Measurements from ENCODE around the gene EXOSC10. TPM values are rescaled to one million over a fixed set of nuclear protein-coding genes. Genes with fewer than 3 reads are reported as not detected.
"Not testable (repeated sequence)": the region's sequence is repeated elsewhere in the genome, so short reads cannot be mapped to it uniquely, and the experiment has no call there.

The EXOSC10 gene
- total and polyA plus RNA-seq, 4 experiments from 2014 or later: 30.1 to 84.4 (median 65.6) TPM

DNA sequence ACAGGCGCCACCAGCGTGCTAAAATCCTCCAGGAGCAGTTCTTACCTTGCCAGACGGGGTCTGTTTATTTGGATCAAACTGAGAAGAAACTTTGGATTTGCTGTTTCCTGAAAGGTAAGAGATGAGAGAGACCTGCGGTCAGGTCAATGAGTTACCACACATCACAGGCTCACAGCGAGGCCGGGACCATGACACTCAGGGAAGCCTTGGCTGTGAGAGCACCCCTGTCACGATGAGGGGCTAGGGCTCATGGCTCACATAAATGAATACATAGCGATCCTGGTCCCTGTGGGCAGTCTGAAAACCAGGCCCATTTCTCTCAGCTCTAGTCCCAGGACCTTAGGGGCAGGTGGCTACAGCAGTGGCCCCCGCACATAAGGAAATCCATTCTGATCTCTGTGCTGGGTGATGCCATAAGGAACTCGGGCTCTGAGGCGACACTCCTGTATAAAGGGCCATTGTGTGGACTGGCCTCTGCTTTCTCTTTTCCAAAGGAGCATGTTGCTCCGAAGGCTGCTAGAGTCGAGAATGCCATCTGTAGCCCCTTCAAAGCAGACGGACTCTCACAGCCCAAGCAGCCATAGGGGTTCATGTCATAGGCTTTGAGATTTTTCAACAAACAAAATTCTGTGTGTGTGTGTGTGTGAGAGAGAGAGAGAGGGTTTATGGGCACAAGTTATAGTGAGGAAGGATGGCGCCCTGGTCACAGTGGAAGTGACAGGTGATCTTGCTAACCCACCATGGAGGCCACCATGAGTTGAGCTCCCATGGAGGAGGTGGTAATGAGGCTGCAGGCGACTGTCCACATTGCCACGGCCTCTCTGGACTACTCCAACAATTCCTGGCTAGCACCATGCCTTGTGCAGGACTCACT, 30.8 kb downstream of the EXOSC10 start:
- Mint-ChIP-seq H3K4me1 (peaks cover 0 to 1% (median 0%) of the 10 kb centered on the region in 4 donors), H3K27ac (peak overlapping the region in 3 of 7 donors; percentile 37 to 61 (median 50)), H3K36me3 (peaks cover 53 to 67% of the 10 kb centered on the region in 2 donors), H3K4me3 (no peak overlapping the region), H3K9me3 (no peaks in the 10 kb centered on the region), H3K27me3 (no peaks in the 10 kb centered on the region)
- Histone ChIP-seq H3K27me3 (ENCODE audit: insufficient read depth, low read length) (no peaks in the 10 kb centered on the region), H3K9me3 (ENCODE audit: control insufficient read depth in 1 of 2, low read length in 2 of 2) (no peaks in the 10 kb centered on the region), H3K27ac (ENCODE audit: low read depth, low read length) (no peak overlapping the region), H3K36me3 (ENCODE audit: insufficient read depth, low read length) (peaks cover 57% of the 10 kb centered on the region), H3K4me3 (ENCODE audit: low read length in 2 of 2) (no peak overlapping the region), H3K4me1 (ENCODE audit: insufficient read depth, low read length) (no peaks in the 10 kb centered on the region)
- no peak for DNase-seq
- CTCF ChIA-PET (ENCODE audit: partially characterized antibody): interaction anchor here (1.1 to 1.2 kb wide), 2 partner anchors 7 to 31 kb away, joined by 3 to 4 read pairs; no protein-coding TSS in a partner anchor
- POLR2A ChIA-PET (ENCODE audit: partially characterized antibody): no interaction called here
- intact Hi-C loops (cut with micrococcal nuclease): no loop called here

DNA sequence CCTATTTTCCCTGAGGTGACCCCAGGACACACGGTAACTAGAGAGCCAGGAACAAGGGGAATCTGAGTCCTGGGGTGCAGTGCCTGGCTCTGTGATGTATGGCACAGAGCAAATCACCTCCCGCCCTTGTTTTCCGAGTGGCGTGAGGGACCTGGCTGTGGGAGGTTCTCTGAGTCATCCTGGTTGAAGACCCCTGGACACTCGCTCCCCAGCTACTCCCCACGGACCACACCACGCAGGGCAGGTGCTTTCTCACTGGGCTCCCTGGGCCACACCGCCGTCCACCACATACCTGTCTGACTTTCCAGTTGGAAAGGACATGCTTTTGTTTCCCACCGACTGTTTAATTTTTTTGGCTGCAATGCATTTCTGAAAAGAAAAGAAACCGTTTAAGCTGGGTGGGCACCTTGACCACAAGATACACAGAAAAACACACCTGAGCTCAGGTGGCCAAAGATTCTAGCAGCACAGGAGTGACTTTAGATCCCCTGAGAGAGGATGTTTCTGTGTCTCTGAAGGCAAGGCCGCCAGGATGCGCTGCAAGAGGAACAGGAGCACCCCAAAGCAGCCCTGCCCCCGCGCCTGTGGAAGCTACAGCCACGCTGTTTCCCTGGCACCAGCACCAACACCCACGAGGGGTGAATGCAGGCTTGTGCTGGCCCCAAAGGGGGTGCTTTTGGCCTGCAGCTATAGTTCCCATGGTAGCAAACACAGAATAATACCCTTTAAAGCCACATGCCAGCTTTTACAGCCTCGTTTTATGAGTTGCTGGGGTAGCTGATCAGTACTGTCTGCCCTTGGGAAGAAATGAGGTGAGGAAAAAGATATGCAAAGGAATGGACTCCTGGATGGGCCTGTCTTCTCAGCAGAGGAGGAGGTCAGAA, 31.7 kb downstream of the EXOSC10 start:
- Histone ChIP-seq H3K4me3 (ENCODE audit: low read length in 2 of 2) (no peak overlapping the region), H3K4me1 (ENCODE audit: insufficient read depth, low read length) (no peaks in the 10 kb centered on the region), H3K27ac (ENCODE audit: low read depth, low read length) (no peak overlapping the region), H3K36me3 (ENCODE audit: insufficient read depth, low read length) (peaks cover 55% of the 10 kb centered on the region), H3K9me3 (ENCODE audit: control insufficient read depth in 1 of 2, low read length in 2 of 2) (no peaks in the 10 kb centered on the region), H3K27me3 (ENCODE audit: insufficient read depth, low read length) (no peaks in the 10 kb centered on the region)
- Mint-ChIP-seq H3K36me3 (peaks cover 52 to 67% of the 10 kb centered on the region in 2 donors), H3K9me3 (peaks cover 0 to 2% (median 0%) of the 10 kb centered on the region in 8 donors), H3K4me1 (peaks cover 0 to 5% (median 1%) of the 10 kb centered on the region in 4 donors), H3K27ac (peak overlapping the region in 1 of 7 donors; percentile 14), H3K27me3 (no peaks in the 10 kb centered on the region), H3K4me3 (no peak overlapping the region)
- ChIA-PET CTCF (ENCODE audit: partially characterized antibody) (interaction anchor here (1.2 kb wide), 1 partner anchor 31 kb away, joined by 4 read pairs; no protein-coding TSS in a partner anchor), POLR2A (ENCODE audit: partially characterized antibody) (no interaction called here)
- intact Hi-C loops (cut with micrococcal nuclease): no loop called here
- DNase-seq: no peak

DNA sequence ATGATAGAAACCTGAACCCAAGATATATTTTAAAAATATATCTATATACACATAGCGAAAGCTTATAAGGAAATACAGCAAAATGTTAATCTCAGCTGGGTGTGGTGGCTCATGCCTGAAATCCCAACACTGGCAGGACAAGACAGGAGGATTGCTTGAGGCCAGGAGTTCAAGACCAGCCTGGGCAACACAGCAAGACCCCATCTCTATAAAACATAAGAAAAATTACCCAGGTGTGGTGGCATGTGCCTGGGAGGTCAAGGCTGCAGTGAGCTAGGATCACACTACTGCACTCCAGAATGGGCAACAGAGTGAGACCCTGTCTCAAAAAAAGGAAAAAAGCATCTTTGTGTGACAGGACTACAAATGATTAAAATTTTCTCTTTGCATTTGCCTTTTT, 33.9 kb downstream of the EXOSC10 start:
- intact Hi-C loops (cut with micrococcal nuclease): no loop called here
- no peaks in the 10 kb centered on the region for H3K27me3 ChIP-seq (ENCODE audit: insufficient read depth, low read length)
- CTCF ChIA-PET (ENCODE audit: partially characterized antibody): interaction anchor here (2.7 kb wide), 1 partner anchor 28 kb away, joined by 7 read pairs; no protein-coding TSS in a partner anchor
- H3K27me3 Mint-ChIP-seq: no peaks in the 10 kb centered on the region
- H3K4me1 Mint-ChIP-seq: peaks cover 7 to 21% (median 14%) of the 10 kb centered on the region in 4 donors
- no peak overlapping the region for H3K27ac ChIP-seq (ENCODE audit: low read depth, low read length)
- H3K9me3 Mint-ChIP-seq: peaks cover 0 to 2% (median 0%) of the 10 kb centered on the region in 8 donors
- peaks cover 37% of the 10 kb centered on the region for H3K36me3 ChIP-seq (ENCODE audit: insufficient read depth, low read length)
- DNase-seq: no peak
- H3K27ac Mint-ChIP-seq: no peak overlapping the region
- no peak overlapping the region for H3K4me3 ChIP-seq (ENCODE audit: low read length in 2 of 2)
- H3K4me3 Mint-ChIP-seq: no peak overlapping the region
- H3K4me1 ChIP-seq (ENCODE audit: insufficient read depth, low read length): peaks cover 11% of the 10 kb centered on the region
- H3K9me3 ChIP-seq (ENCODE audit: control insufficient read depth in 1 of 2, low read length in 2 of 2): no peaks in the 10 kb centered on the region
- H3K36me3 Mint-ChIP-seq: peaks cover 39 to 49% of the 10 kb centered on the region in 2 donors
- POLR2A ChIA-PET (ENCODE audit: partially characterized antibody): interaction anchor here (1.0 kb wide), 1 partner anchor 28 kb away, joined by 4 read pairs; no protein-coding TSS in a partner anchor

DNA sequence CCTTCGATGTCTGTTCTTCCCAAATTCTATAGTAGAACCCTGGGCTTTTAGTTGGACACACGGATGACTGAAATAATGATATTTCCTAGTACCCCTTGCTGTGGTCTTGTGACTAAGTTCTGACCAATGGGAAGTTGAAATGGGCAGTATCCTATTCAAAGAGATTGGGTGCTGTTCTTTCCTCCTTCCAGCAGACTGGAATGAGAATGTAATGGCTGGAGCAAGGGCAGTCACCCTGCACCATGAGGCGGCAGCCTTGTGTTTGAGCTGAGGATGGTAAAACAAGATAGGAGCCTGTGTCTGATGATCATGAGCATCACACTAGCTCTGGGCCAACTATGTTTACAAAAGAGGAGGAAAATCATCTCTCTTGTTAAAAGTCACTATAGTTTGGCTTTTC, 34.7 kb downstream of the EXOSC10 start:
- peak overlapping the region in 1 of 7 donors; percentile 22 for H3K27ac Mint-ChIP-seq
- no peak for DNase-seq
- Histone ChIP-seq H3K27me3 (ENCODE audit: insufficient read depth, low read length) (no peaks in the 10 kb centered on the region), H3K4me3 (ENCODE audit: low read length in 2 of 2) (no peak overlapping the region), H3K36me3 (ENCODE audit: insufficient read depth, low read length) (peaks cover 31% of the 10 kb centered on the region), H3K27ac (ENCODE audit: low read depth, low read length) (no peak overlapping the region), H3K4me1 (ENCODE audit: insufficient read depth, low read length) (peaks cover 13% of the 10 kb centered on the region), H3K9me3 (ENCODE audit: control insufficient read depth in 1 of 2, low read length in 2 of 2) (no peaks in the 10 kb centered on the region)
- ChIA-PET POLR2A (ENCODE audit: partially characterized antibody) (interaction anchor here (1.0 kb wide), 1 partner anchor 27 kb away, joined by 4 read pairs; no protein-coding TSS in a partner anchor), CTCF (ENCODE audit: partially characterized antibody) (interaction anchor here (2.7 kb wide), 1 partner anchor 28 kb away, joined by 7 read pairs; no protein-coding TSS in a partner anchor)
- peaks cover 39 to 47% of the 10 kb centered on the region in 2 donors for H3K36me3 Mint-ChIP-seq
- no peak overlapping the region for H3K4me3 Mint-ChIP-seq
- no peaks in the 10 kb centered on the region for H3K27me3 Mint-ChIP-seq
- H3K9me3 Mint-ChIP-seq: peaks cover 0 to 2% (median 0%) of the 10 kb centered on the region in 8 donors
- H3K4me1 Mint-ChIP-seq: peaks cover 9 to 28% (median 20%) of the 10 kb centered on the region in 4 donors
- intact Hi-C loops (cut with micrococcal nuclease): no loop called here

DNA sequence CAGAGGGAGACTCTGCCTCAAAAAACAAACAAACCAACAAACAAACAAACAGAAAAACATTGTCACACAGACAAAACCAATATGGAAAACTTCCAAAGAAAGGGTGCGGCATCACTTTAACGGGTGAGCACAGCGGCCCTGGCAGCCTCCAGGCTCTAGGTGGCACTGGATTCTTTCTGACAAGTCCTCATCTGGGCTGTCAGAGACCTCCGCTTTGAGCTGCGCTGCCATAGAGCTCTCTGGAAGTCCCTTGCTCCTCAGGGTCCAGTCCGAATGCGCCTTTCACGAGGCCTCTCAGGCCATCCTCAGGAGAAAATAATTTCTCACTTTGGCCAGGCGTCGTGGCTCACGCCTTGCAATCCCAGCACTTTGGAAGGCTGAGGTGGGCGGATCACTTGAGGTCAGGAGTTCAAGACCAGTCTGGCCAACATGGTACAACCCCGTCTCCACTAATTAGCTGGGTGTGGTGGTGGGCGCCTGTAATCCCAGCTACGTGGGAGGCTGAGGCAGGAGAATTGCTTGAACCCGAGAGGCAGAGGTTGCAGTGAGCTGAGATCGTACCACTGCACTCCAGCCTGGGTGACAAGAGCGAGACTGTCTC, 35.6 kb downstream of the EXOSC10 start:
- Mint-ChIP-seq H3K4me1 (peaks cover 12 to 31% (median 22%) of the 10 kb centered on the region in 4 donors), H3K27ac (peak overlapping the region in 1 of 7 donors; percentile 13), H3K36me3 (peaks cover 33 to 44% of the 10 kb centered on the region in 2 donors)
- CTCF ChIA-PET (ENCODE audit: partially characterized antibody): interaction anchor here (0.6 to 2.7 kb wide), 2 partner anchors 27 to 179 kb away, joined by 3 to 7 read pairs; no protein-coding TSS in a partner anchor
- H3K27me3 ChIP-seq (ENCODE audit: insufficient read depth, low read length); H3K27ac ChIP-seq (ENCODE audit: low read depth, low read length); H3K9me3 ChIP-seq (ENCODE audit: control insufficient read depth in 1 of 2, low read length in 2 of 2); intact Hi-C loops (cut with micrococcal nuclease); POLR2A ChIA-PET (ENCODE audit: partially characterized antibody); H3K27me3 Mint-ChIP-seq; H3K9me3 Mint-ChIP-seq; DNase-seq; H3K4me3 Mint-ChIP-seq; H3K4me3 ChIP-seq (ENCODE audit: low read length in 2 of 2): not testable (repeated sequence)
- Histone ChIP-seq H3K4me1 (ENCODE audit: insufficient read depth, low read length) (peaks cover 17% of the 10 kb centered on the region), H3K36me3 (ENCODE audit: insufficient read depth, low read length) (peaks cover 22% of the 10 kb centered on the region)

DNA sequence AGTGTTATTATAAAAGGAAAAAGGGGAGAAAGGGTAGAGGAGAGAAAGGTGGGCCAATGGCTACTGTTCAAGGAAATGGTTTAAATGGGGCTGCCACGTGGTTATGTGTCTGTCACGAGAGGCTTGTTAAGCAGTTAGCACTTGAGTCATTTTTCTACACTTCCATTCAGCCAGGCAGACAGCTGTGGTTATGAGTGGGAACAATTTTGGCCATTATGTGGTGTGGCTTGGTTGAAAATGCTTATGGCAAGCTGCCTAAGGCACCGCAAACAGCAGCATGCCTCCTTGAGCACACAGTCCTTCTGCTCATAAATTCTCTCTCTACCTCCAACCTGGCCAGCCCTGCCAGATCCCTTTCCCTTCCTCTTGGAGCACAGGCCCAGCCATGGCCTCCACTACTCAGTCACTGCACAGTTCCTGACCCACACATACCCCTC, 36.7 kb downstream of the EXOSC10 start:
- peaks cover 26% of the 10 kb centered on the region for H3K4me1 ChIP-seq (ENCODE audit: insufficient read depth, low read length)
- no peaks in the 10 kb centered on the region for H3K27me3 Mint-ChIP-seq
- peaks cover 12% of the 10 kb centered on the region for H3K36me3 ChIP-seq (ENCODE audit: insufficient read depth, low read length)
- peak overlapping the region in 3 of 8 donors; percentile 62 to 65 (median 65) for H3K4me3 Mint-ChIP-seq
- peak overlapping the region in 6 of 7 donors; percentile 47 to 82 (median 69) for H3K27ac Mint-ChIP-seq
- H3K4me1 Mint-ChIP-seq: peaks cover 15 to 37% (median 28%) of the 10 kb centered on the region in 4 donors
- peaks cover 23 to 37% of the 10 kb centered on the region in 2 donors for H3K36me3 Mint-ChIP-seq
- H3K9me3 ChIP-seq (ENCODE audit: control insufficient read depth in 1 of 2, low read length in 2 of 2): no peaks in the 10 kb centered on the region
- H3K4me3 ChIP-seq (ENCODE audit: low read length in 2 of 2): no peak overlapping the region
- POLR2A ChIA-PET (ENCODE audit: partially characterized antibody): no interaction called here
- H3K9me3 Mint-ChIP-seq: peaks cover 0 to 2% (median 0%) of the 10 kb centered on the region in 8 donors
- no peak overlapping the region for H3K27ac ChIP-seq (ENCODE audit: low read depth, low read length)
- intact Hi-C loops (cut with micrococcal nuclease): no loop called here
- no peak for DNase-seq
- H3K27me3 ChIP-seq (ENCODE audit: insufficient read depth, low read length): no peaks in the 10 kb centered on the region
- CTCF ChIA-PET (ENCODE audit: partially characterized antibody): interaction anchor here (0.6 to 3.9 kb wide), 2 partner anchors 26 to 180 kb away, joined by 3 to 39 read pairs; no protein-coding TSS in a partner anchor

Measured in CD4-positive, alpha-beta memory T cell (primary cell).